GM19035 (cell line): ENCODE measurements around the gene GALNTL6.

ENCODE experiments used
- ATAC-seq: cut with Tn5 transposase; IDR thresholded peaks from one replicate; pipeline ENCODE4 v1.9.1; 2021; ENCODE audit not compliant: unreplicated experiment

Gene GALNTL6

GRCh38 chr4:172650758-172651530, 837.7 kb downstream of the GALNTL6 start:
- ATAC-seq, result no peak

GRCh38 chr4:172651961-172652360, 838.8 kb downstream of the GALNTL6 start:
- ATAC-seq, result no peak

- no peak for ATAC-seq
These were observed 839.2 kb downstream of the GALNTL6 start for GRCh38 chr4:172652369-172652768.

- no peak for ATAC-seq
These were observed 840.5 kb downstream of the GALNTL6 start for GRCh38 chr4:172653676-172654075.

GRCh38 chr4:172654457-172654856, 841.3 kb downstream of the GALNTL6 start:
- no peak for ATAC-seq

GRCh38 chr4:172656055-172656454, 842.9 kb downstream of the GALNTL6 start:
- no peak for ATAC-seq

- ATAC-seq, result no peak
These were observed 843.9 kb downstream of the GALNTL6 start for GRCh38 chr4:172657081-172657480.

- no peak for ATAC-seq
These were observed 847.0 kb downstream of the GALNTL6 start for GRCh38 chr4:172660251-172660650.

GRCh38 chr4:172662113-172662512, 848.9 kb downstream of the GALNTL6 start:
- ATAC-seq, result no peak

GRCh38 chr4:172666711-172667368, 853.6 kb downstream of the GALNTL6 start:
- no peak for ATAC-seq

- no peak for ATAC-seq
These were observed 861.6 kb downstream of the GALNTL6 start for GRCh38 chr4:172674811-172675210.

GRCh38 chr4:172675232-172675631, 862.0 kb downstream of the GALNTL6 start:
- no peak for ATAC-seq

GRCh38 chr4:172680691-172681090, 867.5 kb downstream of the GALNTL6 start:
- no peak for ATAC-seq

- no peak for ATAC-seq
These were observed 869.8 kb downstream of the GALNTL6 start for GRCh38 chr4:172683021-172683420.

- ATAC-seq, result no peak
These were observed 872.8 kb downstream of the GALNTL6 start for GRCh38 chr4:172686021-172686420.

GRCh38 chr4:172688534-172688933, 875.3 kb downstream of the GALNTL6 start:
- no peak for ATAC-seq

- no peak for ATAC-seq
These were observed 878.3 kb downstream of the GALNTL6 start for GRCh38 chr4:172691552-172691951.

GRCh38 chr4:172692701-172693100, 879.5 kb downstream of the GALNTL6 start:
- no peak for ATAC-seq

GRCh38 chr4:172698256-172698655, 885.1 kb downstream of the GALNTL6 start:
- no peak for ATAC-seq

GRCh38 chr4:172705565-172705964, 892.4 kb downstream of the GALNTL6 start:
- no peak for ATAC-seq

- ATAC-seq, result no peak
These were observed 892.8 kb downstream of the GALNTL6 start for GRCh38 chr4:172706000-172706399.

GRCh38 chr4:172707622-172708021, 894.4 kb downstream of the GALNTL6 start:
- no peak for ATAC-seq

- no peak for ATAC-seq
These were observed 895.0 kb downstream of the GALNTL6 start for GRCh38 chr4:172708184-172708583.
